AG20443 (cell line): Measurements from ENCODE around the gene DIS3L2.
"Not testable (repeated sequence)": the region's sequence is repeated elsewhere in the genome, so short reads cannot be mapped to it uniquely, and the experiment has no call there.

Experiments used
- DNase-seq: peaks from one replicate; pipeline ENCODE4 v3.0.0; 2012; ENCODE audit warnings: low spot score, mixed read lengths

Gene DIS3L2

DNA sequence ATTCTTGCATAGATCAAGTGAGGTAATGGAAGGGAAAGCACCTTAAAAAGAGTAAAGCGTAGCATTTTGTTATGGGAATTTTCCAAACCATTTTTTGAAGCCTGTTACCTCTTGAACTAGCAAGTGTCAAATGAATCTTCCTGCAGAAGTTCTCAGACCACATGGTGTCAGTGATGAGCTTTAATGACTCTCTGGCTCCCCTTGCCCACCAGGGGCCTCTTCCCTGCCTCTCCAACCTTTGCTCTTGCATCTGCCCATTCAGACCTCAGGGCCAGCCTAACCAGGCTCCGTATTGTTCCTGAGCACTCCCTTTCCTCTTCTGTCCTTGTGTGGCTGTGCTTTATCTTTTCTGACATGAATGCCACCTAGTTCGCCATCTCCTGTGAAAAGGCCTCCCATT, 155.9 kb downstream of the DIS3L2 start:
- DNase-seq: no peak

DNA sequence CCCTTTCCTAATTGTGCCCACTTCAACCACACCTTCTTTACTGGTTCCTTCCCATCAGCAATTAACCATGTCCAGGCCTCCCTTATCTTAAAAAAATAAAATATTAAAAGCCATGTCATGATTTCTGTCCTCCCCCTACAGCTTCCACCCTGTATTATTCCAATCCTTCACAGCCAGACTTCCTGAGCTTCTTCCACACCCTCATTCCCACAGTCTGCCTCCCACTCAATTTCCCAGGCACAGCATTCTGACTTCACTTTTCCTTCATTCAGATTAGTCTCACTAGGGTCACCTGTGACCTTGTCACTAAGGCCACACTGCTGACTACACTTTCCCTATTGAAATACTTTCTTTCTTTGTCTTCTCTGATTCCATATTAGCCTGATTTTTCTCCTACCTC, 159.4 kb downstream of the DIS3L2 start:
- no peak for DNase-seq

DNA sequence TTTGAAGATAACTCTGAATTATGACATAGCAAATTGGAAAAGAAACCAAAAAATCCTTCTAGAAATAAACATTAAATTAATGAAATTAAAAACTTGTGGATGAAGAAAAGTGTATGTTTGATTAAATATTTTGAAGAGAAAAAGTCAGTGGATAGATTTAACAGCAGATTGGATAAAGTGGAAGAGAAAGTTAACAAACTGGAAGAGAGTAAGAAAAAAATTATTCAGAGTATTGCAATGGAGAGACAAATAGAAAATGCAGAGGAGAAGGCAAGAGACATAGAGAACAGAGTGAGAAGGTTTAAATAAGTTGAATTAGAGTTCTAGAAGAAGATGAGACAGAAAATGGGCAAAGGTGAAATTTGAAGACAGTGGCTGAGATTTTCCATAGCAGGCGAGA, 162.8 kb downstream of the DIS3L2 start:
- no peak for DNase-seq

DNA sequence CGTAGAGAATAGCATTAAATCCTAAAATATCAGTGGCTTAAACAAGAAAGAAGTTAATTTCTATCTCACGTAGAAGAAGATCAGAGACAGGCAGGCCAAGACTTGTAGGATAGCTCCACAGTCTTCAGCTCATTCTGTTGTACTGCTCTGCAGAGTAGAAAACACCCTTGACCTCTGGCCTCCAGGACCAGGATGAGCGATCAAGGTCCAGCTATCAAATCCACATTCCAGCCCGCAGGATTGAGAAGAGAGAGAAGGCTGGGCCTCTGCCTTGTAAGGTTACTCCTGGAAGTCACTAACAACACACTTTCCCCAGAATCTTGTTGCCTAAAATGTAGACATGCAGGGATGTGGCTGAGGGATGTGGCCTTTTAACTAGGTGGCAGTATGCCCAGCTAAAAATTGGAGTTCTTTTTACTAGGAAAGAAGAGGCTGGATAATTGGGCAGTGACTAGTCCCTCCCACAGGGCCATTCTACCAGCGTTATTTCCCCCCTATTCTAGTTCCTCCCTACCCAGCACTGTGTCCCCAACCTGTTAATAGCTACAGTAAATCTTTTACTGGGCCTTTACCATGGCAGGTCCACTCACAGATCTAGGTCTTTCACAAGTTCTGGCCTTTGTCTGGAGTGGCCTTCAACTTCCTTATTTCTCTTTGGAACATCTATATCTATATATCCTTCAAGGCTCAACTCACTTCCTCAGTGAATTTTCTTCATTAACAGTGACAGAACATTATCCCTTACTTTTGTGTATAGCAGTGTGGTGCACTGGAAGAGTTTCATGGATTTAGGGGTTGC, 165.0 kb downstream of the DIS3L2 start:
- DNase-seq: no peak

DNA sequence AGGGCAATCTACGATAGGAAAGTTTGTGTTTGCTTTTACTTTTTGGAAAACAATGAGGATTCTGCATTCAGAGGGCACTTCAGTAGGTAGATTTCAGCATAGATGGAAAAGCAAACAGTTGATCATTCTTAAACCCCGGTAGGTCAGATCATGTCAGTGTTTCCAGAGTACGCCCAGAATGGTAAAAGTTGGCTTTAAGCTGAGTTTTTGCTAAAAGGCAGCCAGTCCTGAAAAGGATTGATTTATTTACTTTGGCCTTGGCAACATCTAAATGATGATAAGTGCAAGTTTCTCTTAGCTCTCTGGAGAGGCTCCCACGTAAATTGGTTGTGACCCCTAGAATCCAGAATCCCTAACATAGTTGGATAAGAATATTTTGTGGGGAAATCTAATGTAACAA, 168.0 kb downstream of the DIS3L2 start:
- no peak for DNase-seq

DNA sequence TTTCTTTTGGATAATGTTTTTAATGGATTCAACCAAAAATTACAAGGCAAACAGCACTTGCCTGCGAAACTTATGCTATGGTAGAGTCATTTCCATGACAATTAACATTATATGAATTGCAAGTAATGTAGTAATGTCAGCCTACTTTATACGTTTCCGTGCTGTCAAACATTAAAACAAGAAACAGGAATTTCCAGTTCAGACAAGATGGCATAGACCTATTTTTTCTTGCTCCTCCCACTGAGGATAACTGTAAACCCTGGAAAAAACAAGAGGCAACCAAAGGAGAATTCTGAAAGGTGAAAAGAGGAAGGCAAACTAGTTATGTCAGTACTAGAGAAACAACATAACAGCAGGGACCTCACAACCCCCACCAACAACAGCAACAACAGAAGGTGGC, 170.7 kb downstream of the DIS3L2 start:
- DNase-seq: no peak

DNA sequence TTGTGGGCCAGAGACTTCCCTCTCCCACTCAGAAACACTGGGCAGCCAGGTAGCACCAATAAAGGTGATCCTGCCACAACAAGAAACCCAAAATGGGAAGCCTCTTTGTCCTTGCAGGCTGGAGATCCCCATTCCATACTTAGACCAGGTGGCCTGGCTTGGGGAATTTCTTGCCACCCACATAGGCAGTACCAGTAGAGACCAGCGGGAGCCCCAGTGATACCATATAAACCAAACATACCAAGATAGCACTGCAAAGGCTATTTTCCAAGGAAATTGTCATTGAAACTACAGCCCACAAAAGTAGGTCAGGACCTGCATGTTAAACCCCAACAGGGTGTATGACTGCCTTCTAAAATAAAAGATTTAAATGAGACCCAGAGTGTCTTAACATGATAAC, 171.6 kb downstream of the DIS3L2 start:
- DNase-seq: no peak

DNA sequence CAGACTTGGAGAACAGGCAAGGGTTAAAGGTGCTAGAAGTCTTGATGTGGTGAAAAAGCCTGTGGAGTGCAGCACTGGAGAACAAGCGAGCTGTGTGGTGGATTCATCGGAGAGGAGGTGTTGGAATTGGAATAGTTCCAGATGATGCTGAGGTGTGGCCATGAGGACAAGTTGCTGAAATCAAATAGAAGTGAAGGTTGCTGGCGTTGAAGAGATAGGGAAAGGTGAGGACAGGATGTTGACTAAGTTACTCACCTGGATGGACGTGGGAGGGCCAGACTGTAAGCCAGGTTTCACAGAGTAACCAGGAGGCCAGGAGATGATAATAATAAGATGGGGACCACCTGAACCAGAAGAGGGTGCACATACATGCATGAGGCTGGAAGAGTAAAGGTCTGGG, 173.4 kb downstream of the DIS3L2 start:
- no peak for DNase-seq

DNA sequence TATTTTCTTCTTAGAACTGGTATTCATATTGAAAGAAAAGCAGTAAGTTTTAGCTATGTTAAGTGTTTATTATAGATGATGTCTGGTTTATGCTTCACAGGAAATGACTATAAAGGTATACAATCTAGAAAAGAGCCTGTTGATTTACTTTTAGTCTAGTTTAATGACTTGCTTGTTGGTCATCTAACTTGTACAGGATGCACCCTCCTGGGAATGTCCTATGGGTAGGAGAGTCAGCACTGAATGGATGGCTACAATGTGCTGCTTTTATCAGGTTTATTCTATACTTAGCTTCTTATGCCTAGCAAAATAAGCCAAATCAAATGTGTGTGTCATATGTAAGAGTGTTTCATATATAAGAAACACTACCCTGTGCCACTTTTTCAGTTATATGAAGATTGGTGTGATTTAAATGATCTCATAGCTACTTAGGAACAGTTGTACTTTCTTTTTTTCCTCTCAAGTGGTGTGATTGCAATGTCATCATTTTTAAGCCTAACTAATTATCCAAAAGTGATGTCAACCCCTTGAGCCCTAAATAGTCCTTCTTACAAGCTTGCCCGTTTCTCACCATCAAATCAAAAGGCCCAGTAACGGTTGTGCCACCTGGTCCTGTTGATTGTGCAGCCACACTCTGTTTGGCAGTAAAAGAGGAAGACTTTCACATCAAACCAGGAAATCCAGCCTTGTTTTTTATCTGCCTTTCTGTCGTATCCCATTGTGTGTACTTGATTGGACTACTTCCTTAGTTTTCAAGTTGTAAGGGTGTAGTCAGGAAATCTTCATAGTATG, 176.0 kb downstream of the DIS3L2 start:
- no peak for DNase-seq

DNA sequence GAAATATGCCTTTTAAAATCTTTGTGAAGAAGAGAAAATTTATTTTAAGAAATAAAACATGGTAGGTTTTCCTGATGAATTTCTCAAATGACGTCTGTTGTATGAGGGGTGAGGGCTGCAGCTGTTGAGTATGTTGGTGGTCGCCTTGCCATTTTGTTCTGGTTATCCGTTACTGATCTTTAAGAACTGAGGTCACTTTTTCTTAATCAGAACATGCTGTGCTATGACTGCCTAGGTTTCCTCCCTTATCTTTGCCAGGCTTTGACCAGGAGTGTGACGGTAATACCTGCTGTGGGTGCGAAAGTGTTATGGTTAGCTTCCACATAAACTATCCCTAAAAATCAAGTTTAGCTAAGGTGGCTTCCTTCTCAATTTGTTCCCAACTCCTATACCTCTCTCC, 176.9 kb downstream of the DIS3L2 start:
- no peak for DNase-seq

DNA sequence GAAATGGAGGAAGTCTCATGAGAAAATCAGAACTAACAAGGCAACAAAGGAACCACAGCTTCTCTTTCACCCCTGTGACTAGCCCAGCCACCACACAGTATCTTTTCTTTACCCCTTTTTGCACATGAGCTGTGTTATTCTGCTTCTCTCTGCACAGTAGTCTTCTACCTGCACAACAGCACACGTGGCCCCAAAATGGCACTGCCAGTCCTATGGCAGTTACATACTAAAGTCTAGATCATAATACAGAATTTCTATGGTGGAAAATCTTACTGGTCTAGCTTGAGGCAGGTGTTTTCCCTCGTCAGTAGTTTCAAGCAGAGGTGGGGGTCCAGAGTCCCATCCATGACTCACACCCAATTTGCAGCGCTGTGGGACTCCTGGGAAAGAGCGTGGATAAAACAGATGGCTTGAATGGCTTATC, 177.7 kb downstream of the DIS3L2 start:
- no peak for DNase-seq

DNA sequence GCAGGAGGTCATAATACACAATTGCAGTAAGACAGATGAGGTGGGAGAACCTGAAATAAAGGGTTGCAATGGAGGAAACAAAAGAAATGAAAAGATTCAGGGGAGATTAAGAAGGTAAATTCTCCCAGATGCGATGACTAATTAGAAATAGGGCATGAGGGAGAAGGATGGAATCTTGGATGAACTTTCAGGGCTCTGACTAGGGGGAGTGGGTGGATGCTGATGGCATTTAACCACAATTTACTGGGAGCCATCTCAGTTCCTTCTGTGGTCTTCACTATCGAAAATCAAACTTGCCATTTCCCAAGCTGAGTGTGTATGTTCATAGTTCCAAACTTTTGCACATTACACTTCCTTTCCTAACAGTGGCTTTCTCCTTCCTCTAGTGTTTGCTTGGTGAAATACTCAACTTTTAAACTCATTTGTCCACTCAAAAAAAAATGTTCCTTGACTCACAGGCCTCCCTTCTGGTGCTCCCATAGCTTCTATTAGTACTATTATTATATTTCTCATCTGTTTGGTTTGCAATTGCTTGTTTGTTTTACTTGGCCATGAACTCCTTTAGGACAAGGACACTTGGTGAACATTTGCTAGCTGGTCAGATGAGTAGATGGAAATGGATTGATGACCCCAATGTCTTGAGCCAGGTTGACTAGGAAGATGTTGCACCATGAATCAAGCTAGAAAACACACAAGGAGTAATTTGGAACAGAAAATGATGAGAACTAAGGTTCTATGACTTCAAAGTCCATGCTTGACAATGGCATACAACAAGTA, 178.5 kb downstream of the DIS3L2 start:
- DNase-seq: no peak

DNA sequence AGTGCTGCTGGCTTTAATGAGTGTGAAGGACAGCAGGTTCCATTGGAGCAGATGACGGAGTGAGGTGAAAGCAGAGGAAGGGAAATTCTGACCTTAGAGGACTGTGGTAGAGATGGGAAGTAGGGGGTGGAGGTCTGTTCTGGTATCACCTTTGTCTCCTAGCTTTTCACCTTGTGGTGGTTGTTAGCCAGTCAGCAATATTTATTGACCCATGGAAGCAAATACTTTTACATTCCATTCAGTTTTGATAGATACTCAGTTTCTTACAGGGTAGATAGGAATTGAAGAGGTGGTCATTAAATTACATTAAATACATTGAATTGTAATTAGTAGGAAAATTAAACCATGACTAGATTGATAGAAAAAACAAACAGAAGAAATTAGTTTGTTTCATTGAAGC, 180.1 kb downstream of the DIS3L2 start:
- DNase-seq: no peak

DNA sequence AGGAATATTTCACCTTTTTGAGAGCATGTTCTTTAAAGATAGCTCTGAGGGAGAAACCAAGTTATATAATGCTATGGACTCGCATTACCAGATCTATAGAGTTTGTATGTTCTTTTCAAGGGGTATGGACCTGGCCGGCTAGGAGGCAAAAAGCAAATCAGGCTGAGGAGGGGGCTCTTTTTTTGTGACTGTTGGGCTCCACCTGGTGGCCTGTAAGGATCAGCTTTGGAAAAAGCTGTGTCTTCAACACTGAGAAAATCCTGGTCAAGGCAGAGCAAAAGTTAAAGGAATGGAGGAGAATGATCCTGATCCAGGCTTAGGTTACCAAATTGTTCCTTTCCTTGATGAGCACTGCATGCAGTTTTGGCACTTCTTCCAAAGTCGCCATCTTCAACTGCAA, 180.5 kb downstream of the DIS3L2 start:
- DNase-seq: peak; percentile 31

DNA sequence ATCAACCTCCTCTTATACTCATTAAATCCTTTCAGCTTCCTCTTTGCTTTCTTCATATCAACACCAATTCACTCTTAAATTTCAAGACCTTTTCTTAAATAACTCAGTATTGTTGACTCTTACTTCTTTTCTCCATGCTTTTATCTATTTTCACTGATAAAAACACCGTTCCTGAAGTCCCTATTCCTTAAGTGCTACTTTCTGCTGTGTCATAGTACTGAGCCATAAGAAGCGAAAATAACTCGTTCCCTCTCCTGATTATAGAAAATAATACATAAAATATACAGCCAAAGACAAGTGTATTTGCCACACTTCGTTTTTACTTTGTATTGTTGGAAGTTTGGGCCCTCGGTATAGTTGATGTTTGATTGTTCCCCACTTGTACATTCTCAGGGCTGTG, 181.0 kb downstream of the DIS3L2 start:
- DNase-seq: no peak

DNA sequence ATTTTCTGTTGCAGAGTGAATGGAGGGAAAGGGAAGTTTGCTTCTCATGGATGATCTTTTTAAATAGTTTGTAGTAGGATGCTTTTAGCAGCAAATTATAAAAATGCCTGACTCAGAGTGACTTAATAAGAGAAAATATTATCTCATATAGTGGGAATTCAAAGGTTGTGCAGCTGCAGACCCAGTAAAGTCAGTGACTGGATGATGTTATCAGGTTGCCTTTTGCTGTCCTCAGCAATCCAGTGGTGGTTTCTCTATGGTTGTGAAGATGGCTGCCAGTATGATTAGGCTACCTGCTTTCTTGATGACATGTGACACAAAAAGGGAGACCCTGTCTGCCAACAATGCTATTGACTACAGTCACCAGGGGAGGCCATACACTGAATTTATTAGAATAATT, 184.8 kb downstream of the DIS3L2 start:
- DNase-seq: peak; percentile 32

DNA sequence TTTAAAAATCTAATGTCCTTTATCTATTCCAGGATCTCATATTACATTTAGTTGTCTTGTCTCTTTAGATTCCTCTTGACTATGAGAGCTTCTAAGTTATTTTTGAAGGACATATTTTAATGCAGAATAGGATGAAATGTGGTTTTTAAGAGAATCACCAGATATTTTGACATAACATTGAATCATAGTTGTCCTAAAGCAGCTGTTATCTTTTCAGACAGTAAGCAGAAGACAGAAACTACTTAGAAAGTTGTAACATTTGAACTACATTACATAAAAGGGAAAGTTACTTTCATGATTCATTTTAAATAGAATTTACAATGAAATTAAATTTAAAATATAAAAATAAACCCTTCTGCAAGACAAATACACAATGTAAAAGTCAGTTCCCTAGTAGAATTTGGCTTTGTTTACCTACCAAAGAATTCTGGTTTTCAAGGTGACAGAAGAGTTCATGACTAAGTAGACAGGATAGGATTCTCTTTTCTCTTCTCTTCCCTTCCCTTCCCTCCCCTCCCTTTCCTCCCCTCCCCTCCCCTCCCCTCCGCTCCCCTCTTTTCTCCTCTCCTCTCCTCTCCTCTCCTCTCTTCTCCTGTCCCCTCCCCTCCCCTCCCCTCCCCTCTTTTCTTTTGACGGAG, 186.0 kb downstream of the DIS3L2 start:
- DNase-seq: no peak

DNA sequence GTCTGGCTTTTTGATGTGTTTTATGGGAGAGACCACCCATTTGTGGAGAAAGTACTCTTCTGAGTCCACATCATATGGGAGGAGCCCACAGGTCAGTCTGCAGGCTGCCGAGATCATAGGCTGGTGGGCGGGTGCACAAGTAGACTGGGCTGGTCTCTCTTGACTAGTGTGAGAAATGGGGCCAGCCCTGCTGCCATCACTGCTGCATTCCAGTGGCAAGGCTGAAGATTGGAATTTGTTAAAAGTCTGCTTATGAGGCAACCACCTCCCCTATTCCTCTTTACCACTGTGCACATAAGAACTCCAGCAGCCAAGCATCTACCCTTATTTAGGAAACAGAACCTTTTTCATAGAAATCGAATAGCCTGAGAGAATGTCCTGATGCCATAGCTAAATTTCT, 200.7 kb downstream of the DIS3L2 start:
- DNase-seq: peak; percentile 55

DNA sequence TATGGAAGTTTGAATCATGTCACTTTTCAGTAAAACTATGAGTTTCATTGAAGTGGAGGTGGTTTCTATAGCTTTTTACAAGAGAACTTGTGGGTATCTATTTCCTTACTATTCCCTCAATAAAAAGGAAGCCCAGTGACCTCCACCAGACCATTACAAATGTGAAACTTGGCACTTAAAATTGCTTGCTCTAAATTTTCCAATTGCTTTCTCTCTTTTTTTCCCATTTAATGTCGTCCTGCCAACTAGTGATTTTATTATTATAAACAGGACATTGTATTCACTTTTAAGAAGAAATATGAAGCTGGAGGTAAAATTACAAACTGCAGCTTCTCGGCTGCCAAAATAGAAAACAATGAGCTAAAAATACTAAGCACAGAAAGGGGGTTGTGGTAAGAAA, 208.9 kb downstream of the DIS3L2 start:
- no peak for DNase-seq

DNA sequence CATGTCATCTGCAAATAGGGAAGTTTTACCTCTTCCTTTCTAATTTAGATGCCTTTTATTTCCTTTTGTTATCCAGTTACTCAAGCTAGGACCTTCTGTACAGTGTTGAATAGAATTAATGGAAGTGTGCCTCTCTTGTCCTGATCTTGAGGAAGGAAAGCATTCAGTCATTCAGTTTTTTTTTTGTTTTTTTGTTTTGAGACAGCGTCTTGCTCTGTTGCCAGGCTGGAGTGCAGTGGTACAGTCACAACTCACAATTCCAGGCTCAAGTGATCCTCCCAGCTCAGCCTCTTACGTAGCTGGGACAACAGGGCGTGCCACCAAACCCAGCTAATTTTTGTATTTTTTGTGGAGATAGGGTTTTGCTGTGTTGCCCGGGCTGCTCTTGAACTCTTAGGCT, 213.1 kb downstream of the DIS3L2 start:
- no peak for DNase-seq

DNA sequence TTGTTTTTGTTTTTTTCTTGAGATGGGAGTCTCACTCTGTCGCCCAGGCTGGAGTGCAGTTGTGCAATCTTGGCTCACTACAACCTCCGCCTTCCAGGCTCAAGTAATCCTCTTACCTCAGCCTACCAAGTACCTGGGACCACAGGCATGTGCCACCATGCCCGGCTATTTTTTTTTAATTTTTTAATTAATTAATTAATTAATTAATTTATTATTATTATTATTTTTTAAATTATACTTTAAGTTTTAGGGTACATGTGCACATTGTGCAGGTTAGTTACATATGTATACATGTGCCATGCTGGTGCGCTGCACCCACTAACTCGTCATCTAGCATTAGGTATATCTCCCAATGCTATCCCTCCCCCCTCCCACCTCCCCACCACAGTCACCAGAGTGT, 215.1 kb downstream of the DIS3L2 start:
- DNase-seq: not testable (repeated sequence)

DNA sequence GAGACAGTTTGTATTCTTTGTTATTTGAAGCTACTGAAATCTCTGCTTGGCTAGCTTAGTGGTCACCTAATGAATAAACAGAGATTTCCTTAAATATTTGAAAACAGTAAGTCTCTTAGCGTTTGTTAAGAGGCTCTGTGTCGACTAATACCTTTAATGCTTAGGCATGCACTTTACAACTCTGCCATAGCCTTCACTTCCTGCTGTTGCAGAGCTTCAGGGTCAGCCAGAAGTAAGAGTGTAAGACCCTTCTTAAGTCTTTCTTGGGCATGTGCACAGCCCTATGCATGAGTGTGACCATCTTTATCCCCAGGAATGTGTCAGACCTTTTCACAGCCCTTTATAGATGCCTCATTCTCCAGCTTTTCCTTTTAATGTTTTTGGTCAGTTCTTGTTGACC, 221.8 kb downstream of the DIS3L2 start:
- no peak for DNase-seq
